H4 (cell line): ENCODE measurements around the gene AQP3. TPM values are rescaled to one million over a fixed set of nuclear protein-coding genes. Genes with fewer than 3 reads are reported as not detected.
"Not testable (repeated sequence)": the region's sequence is repeated elsewhere in the genome, so short reads cannot be mapped to it uniquely, and the experiment has no call there.

ENCODE experiments used
- DNase-seq: peaks from one replicate; pipeline ENCODE4 v3.0.0-alpha.2; 2015; ENCODE audit warnings: low spot score
- total RNA-seq: library from RNA; depleted of rRNA; stranded (reverse); fragments of >200 nt; shearing (Covaris generic); gene quantifications from 2 replicates; pipeline ENCODE4 v1.2.3, GENCODE V29; 2014; rRNA removed

Gene AQP3
- total RNA-seq = 15.9 and 18.3 TPM in 2 replicates

GRCh38 chr9:33446946-33447798 lies at the start of gene AQP3:
TSS of gene AQP3 (minus strand) at chr9:33447593. CDS start at chr9:33447530, 63 bp downstream.
- DNase-seq = peak; percentile 69

- not testable (repeated sequence) for DNase-seq
Measured at GRCh38 chr9:33493819-33494218, 46.4 kb upstream of the AQP3 start.

- no peak for DNase-seq
Measured at GRCh38 chr9:33489066-33489465, 41.7 kb upstream of the AQP3 start.

GRCh38 chr9:33485312-33485711 lies 37.9 kb upstream of the AQP3 start:
- DNase-seq = not testable (repeated sequence)

- no peak for DNase-seq
Measured at GRCh38 chr9:33480976-33481375, 33.6 kb upstream of the AQP3 start.

GRCh38 chr9:33480106-33480505 lies 32.7 kb upstream of the AQP3 start:
- no peak for DNase-seq

GRCh38 chr9:33476503-33476902 lies 29.1 kb upstream of the AQP3 start:
- DNase-seq = no peak

- no peak for DNase-seq
Measured at GRCh38 chr9:33475357-33475756, 28.0 kb upstream of the AQP3 start.

- peak; percentile 99 for DNase-seq
Measured at GRCh38 chr9:33473643-33474352, 26.4 kb upstream of the AQP3 start, which contains the start of gene NOL6. TSS of gene NOL6 (minus strand) at chr9:33473924. CDS start at chr9:33473842, 82 bp downstream.

- DNase-seq = no peak
Measured at GRCh38 chr9:33472881-33473615, 25.7 kb upstream of the AQP3 start.

- no peak for DNase-seq
Measured at GRCh38 chr9:33472171-33472880, 24.9 kb upstream of the AQP3 start.

GRCh38 chr9:33471361-33471760 lies 24.0 kb upstream of the AQP3 start:
- DNase-seq = no peak

GRCh38 chr9:33469891-33470290 lies 22.5 kb upstream of the AQP3 start:
- no peak for DNase-seq

GRCh38 chr9:33468797-33469621 lies 21.6 kb upstream of the AQP3 start:
- no peak for DNase-seq

- DNase-seq = no peak
Measured at GRCh38 chr9:33468215-33468730, 20.9 kb upstream of the AQP3 start.

GRCh38 chr9:33467526-33467925 lies 20.1 kb upstream of the AQP3 start:
- DNase-seq = no peak

- no peak for DNase-seq
Measured at GRCh38 chr9:33466565-33467495, 19.4 kb upstream of the AQP3 start.

GRCh38 chr9:33465596-33466564 lies 18.5 kb upstream of the AQP3 start:
- DNase-seq = no peak
